Neuronal stem cell (in vitro differentiated cells): ENCODE results near the gene ASMT.
"Not testable (repeated sequence)": the region's sequence is repeated elsewhere in the genome, so short reads cannot be mapped to it uniquely, and the experiment has no call there.

ENCODE experiments used
- DNase-seq: peaks from one replicate; pipeline ENCODE4 v3.0.0-alpha.2; 2013; ENCODE audit warnings: low spot score
- H2AFZ ChIP-seq: one replicate; pipeline ENCODE4 v1.6.1; 2013; ENCODE audit warnings: mild to moderate bottlenecking, low read length, inconsistent platforms
- H2AK5ac ChIP-seq: 2 replicates; pipeline ENCODE4 v1.6.1; 2013; ENCODE audit warnings: low read depth, mild to moderate bottlenecking, inconsistent platforms, low read length, moderate library complexity, mixed read lengths
- H2BK120ac ChIP-seq: 2 replicates; pipeline ENCODE4 v1.6.1; 2013; ENCODE audit warnings: low read depth, mild to moderate bottlenecking, inconsistent platforms, low read length, moderate library complexity, mixed read lengths
- H2BK12ac ChIP-seq: one replicate; pipeline ENCODE4 v1.6.1; 2013; ENCODE audit warnings: low read length, inconsistent platforms
- H2BK15ac ChIP-seq: 2 replicates; pipeline ENCODE4 v1.6.1; 2013; ENCODE audit warnings: mild to moderate bottlenecking, low read length, inconsistent platforms, mixed read lengths
- H2BK5ac ChIP-seq: one replicate; pipeline ENCODE4 v1.6.1; 2013; ENCODE audit warnings: inconsistent platforms, mild to moderate bottlenecking, low read length, moderate library complexity
- H3K14ac ChIP-seq: one replicate; pipeline ENCODE4 v1.6.1; 2013; ENCODE audit warnings: low read length, inconsistent platforms
- H3K18ac ChIP-seq: 2 replicates; pipeline ENCODE4 v1.6.1; 2013; ENCODE audit warnings: low read length, inconsistent platforms
- H3K23ac ChIP-seq: 2 replicates; pipeline ENCODE4 v1.6.1; 2013; ENCODE audit warnings: low read depth, mild to moderate bottlenecking, mixed read lengths, low read length, inconsistent platforms; ENCODE audit not compliant: poor library complexity
- H3K27ac ChIP-seq: replicated peaks from 3 replicates; pipeline ENCODE4 v1.5.1; 2013; ENCODE audit warnings: low read length, inconsistent platforms
- H3K27me3 ChIP-seq, 3 experiments: 2 replicates each; pipeline ENCODE4 v1.6.1; 2013; ENCODE audit warnings: low read length in 3 of 3, mild to moderate bottlenecking in 2 of 3, inconsistent platforms in 1 of 3, low read depth in 1 of 3, mixed read lengths in 1 of 3, moderate library complexity in 1 of 3; ENCODE audit not compliant: control insufficient read depth in 3 of 3, insufficient read depth in 3 of 3
- H3K36me3 ChIP-seq, 2 donors: replicated peaks in 1 of 2; 2 replicates each; pipeline ENCODE4 v1.6.1; 2013; ENCODE audit warnings: low read length in 2 of 2; ENCODE audit not compliant: control insufficient read depth in 2 of 2, insufficient read depth in 2 of 2
- H3K4ac ChIP-seq: 2 replicates; pipeline ENCODE4 v1.6.1; 2013; ENCODE audit warnings: inconsistent platforms, mild to moderate bottlenecking, low read length, moderate library complexity
- H3K4me1 ChIP-seq, 2 donors: 1 replicate in 1 of 2; 2 replicates in 1 of 2; pipeline ENCODE4 v1.6.1; 2013; ENCODE audit warnings: low read length in 2 of 2, low read depth in 1 of 2; ENCODE audit not compliant: control insufficient read depth in 2 of 2, insufficient read depth in 1 of 2
- H3K4me2 ChIP-seq: one replicate; pipeline ENCODE4 v1.6.1; 2013; ENCODE audit warnings: mild to moderate bottlenecking, low read length, inconsistent platforms; ENCODE audit not compliant: insufficient read depth, poor library complexity, severe bottlenecking
- H3K4me3 ChIP-seq, 2 donors: 2 replicates each; pipeline ENCODE4 v1.5.1; 2013; ENCODE audit warnings: low read length in 2 of 2, mild to moderate bottlenecking in 2 of 2, inconsistent platforms in 1 of 2, moderate library complexity in 1 of 2
- H3K79me1 ChIP-seq: one replicate; pipeline ENCODE4 v1.6.1; 2013; ENCODE audit warnings: low read depth, mild to moderate bottlenecking, inconsistent platforms, low read length, moderate library complexity
- H3K9ac ChIP-seq: one replicate; pipeline ENCODE4 v1.6.1; 2013; ENCODE audit warnings: mild to moderate bottlenecking, low read depth, low read length, inconsistent platforms; ENCODE audit not compliant: poor library complexity
- H3K9me3 ChIP-seq, 2 donors: replicated peaks in 1 of 2; 2 replicates each; pipeline versions ENCODE3 to v1.6.1; 2013; ENCODE audit warnings: low read length in 2 of 2, mild to moderate bottlenecking in 2 of 2, inconsistent platforms in 1 of 2, low read depth in 1 of 2, mixed read lengths in 1 of 2, moderate library complexity in 1 of 2; ENCODE audit not compliant: control insufficient read depth in 2 of 2, insufficient read depth in 1 of 2
- H4K8ac ChIP-seq: one replicate; pipeline ENCODE4 v1.6.1; 2013; ENCODE audit warnings: low read depth, mild to moderate bottlenecking, inconsistent platforms, low read length, moderate library complexity
- H4K91ac ChIP-seq: one replicate; pipeline ENCODE4 v1.6.1; 2013; ENCODE audit warnings: low read length, low read depth, mild to moderate bottlenecking, inconsistent platforms; ENCODE audit not compliant: poor library complexity
- WGBS, 2 donors: extraction: QIAGEN DNeasy Blood & Tissue Kit; methylation state at CpG; one replicate each; pipeline ENCODE4 v1.1.7; 2013; ENCODE audit warnings: missing lambda C conversion rate in 2 of 2, mixed read lengths in 1 of 2; ENCODE audit not compliant: insufficient read length in 2 of 2, insufficient replicate concordance in 1 of 2; ENCODE audit errors: extremely low coverage in 2 of 2; 5-methylcytosine and 5-hydroxymethylcytosine counted together

ASMT gene

DNA sequence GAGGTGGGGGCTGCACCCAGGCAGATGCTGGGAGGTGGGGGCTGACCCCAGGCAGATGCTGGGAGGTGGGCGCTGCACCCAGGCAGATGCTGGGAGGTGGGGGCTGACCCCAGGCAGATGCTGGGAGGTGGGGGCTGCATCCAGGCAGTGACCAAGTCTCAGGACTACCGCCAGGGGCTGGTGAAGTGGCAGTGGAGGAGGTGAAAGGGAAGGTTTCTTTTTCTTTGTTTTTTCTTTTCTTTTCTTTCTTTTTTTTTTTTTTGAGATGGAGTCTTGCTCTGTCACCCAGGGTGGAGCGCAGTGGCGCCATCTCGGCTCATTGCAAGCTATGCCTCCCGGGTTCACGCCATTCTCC is 10.0 kb downstream of the ASMT start:
- not testable (repeated sequence) for H4K8ac ChIP-seq, H3K9ac ChIP-seq, H3K79me1 ChIP-seq, H4K91ac ChIP-seq, H3K4me2 ChIP-seq, H2BK12ac ChIP-seq, H3K36me3 ChIP-seq, DNase-seq, H3K9me3 ChIP-seq, H2BK15ac ChIP-seq, H3K4me3 ChIP-seq, H3K27ac ChIP-seq, H2AK5ac ChIP-seq, H2BK120ac ChIP-seq, H2AFZ ChIP-seq, H3K4me1 ChIP-seq, H3K4ac ChIP-seq, H3K18ac ChIP-seq, H3K14ac ChIP-seq, H3K27me3 ChIP-seq, H2BK5ac ChIP-seq, H3K23ac ChIP-seq
- no CpG with 5 or more reads among the region's 7 CpGs for WGBS, 2 donors

GRCh38 chrX:1629244-1629643 is 14.4 kb downstream of the ASMT start:
- Histone ChIP-seq H2BK120ac (no peak overlapping the region), H2BK5ac (no peak overlapping the region), H2AFZ (no peak overlapping the region), H3K4me1 (no peaks in the 10 kb centered on the region), H2BK12ac (no peak overlapping the region), H3K27ac (no peak overlapping the region), H4K8ac (no peak overlapping the region), H2AK5ac (no peak overlapping the region), H3K9me3 (no peaks in the 10 kb centered on the region), H3K79me1 (no peaks in the 10 kb centered on the region), H3K23ac (no peak overlapping the region), H3K4me3 (no peak overlapping the region), H3K27me3 (no peaks in the 10 kb centered on the region), H3K36me3 (no peaks in the 10 kb centered on the region), H3K4ac (no peak overlapping the region), H3K9ac (no peak overlapping the region), H3K4me2 (no peak overlapping the region), H3K18ac (no peak overlapping the region), H4K91ac (no peak overlapping the region), H2BK15ac (no peak overlapping the region), H3K14ac (no peak overlapping the region)
- DNase-seq: no peak
- no CpG with 5 or more reads among the region's 7 CpGs for WGBS, 2 donors

DNA sequence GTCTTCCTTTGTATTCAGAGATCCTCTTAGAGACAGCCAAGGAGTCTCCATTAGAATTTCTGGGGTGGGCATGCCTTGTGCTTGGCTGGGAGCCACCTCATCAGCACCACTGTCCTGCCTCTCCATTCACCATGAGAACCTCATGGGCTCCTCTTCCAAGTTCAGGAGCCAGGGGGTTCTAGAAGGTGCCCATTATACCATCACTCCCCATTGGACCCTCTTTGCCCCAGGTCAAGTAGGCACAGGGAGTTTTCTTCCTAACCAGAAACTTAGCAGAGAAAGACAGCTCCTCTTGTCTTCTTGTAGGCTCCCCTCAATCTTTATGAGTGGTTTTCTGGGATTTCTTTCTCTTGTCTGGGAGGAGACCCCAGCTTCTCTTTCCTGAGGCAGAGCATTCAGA is 31.1 kb downstream of the ASMT start:
- no peak overlapping the region for H2BK15ac ChIP-seq
- H3K79me1 ChIP-seq: no peaks in the 10 kb centered on the region
- no peaks in the 10 kb centered on the region for H3K36me3 ChIP-seq
- H2BK120ac ChIP-seq: no peak overlapping the region
- H3K4ac ChIP-seq: no peak overlapping the region
- no peak overlapping the region for H3K23ac ChIP-seq
- no peak overlapping the region for H4K91ac ChIP-seq
- H2AFZ ChIP-seq: no peak overlapping the region
- peaks cover 0 to 2% (median 0%) of the 10 kb centered on the region in 3 experiments for H3K27me3 ChIP-seq
- H3K4me3 ChIP-seq: no peak overlapping the region
- no peak overlapping the region for H4K8ac ChIP-seq
- no peak overlapping the region for H2BK12ac ChIP-seq
- H3K27ac ChIP-seq: no peak overlapping the region
- no peak overlapping the region for H2AK5ac ChIP-seq
- H3K14ac ChIP-seq: no peak overlapping the region
- H3K9ac ChIP-seq: peak overlapping the region; percentile 60
- DNase-seq: no peak
- no peak overlapping the region for H3K18ac ChIP-seq
- peaks cover 2 to 4% of the 10 kb centered on the region in 2 donors for H3K4me1 ChIP-seq
- no peak overlapping the region for H2BK5ac ChIP-seq
- H3K9me3 ChIP-seq: peaks cover 8 to 16% of the 10 kb centered on the region in 2 donors
- no peak overlapping the region for H3K4me2 ChIP-seq

DNA sequence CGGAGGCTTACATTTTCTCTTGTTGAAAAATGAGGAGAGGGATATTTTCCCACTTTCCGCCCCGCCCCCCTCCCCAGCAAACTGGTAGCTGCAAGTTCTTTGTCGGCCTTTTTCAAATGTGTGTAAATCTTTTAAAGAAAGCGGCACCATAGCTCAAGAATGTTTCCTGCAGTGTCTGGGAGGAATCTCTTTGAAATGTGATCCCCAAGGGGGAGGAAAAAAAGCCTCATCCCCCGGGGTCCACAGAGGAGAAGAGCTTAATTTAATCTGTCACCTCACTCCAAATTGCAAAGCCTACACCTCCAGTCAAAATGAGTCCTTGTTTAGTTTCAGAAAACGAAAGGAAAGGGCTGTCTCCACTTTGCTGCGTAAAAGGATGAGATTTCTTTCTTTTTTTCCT is 34.8 kb downstream of the ASMT start:
- peak overlapping the region; percentile 18 for H3K4me2 ChIP-seq
- H2BK15ac ChIP-seq: no peak overlapping the region
- no peak overlapping the region for H3K4ac ChIP-seq
- H3K4me3 ChIP-seq: no peak overlapping the region
- H2BK120ac ChIP-seq: no peak overlapping the region
- H4K8ac ChIP-seq: no peak overlapping the region
- H3K9ac ChIP-seq: no peak overlapping the region
- WGBS, 2 donors: no CpG with 5 or more reads among the region's 8 CpGs
- H3K79me1 ChIP-seq: no peaks in the 10 kb centered on the region
- H3K14ac ChIP-seq: no peak overlapping the region
- H2BK12ac ChIP-seq: no peak overlapping the region
- H3K18ac ChIP-seq: no peak overlapping the region
- H3K27me3 ChIP-seq: peaks cover 0 to 2% (median 0%) of the 10 kb centered on the region in 3 experiments
- H3K36me3 ChIP-seq: no peaks in the 10 kb centered on the region
- DNase-seq: peak; percentile 63
- H3K9me3 ChIP-seq: peaks cover 7% of the 10 kb centered on the region in 2 donors
- no peak overlapping the region for H2BK5ac ChIP-seq
- peak overlapping the region; percentile 80 for H2AFZ ChIP-seq
- peaks cover 2 to 4% of the 10 kb centered on the region in 2 donors for H3K4me1 ChIP-seq
- no peak overlapping the region for H3K27ac ChIP-seq
- no peak overlapping the region for H3K23ac ChIP-seq
- H4K91ac ChIP-seq: no peak overlapping the region
- no peak overlapping the region for H2AK5ac ChIP-seq
